ENCODE results near the gene LTC4S. TPM values are rescaled to one million over a fixed set of nuclear protein-coding genes. Genes with fewer than 3 reads are reported as not detected.

Gene LTC4S
- total and polyA plus RNA-seq, 9 of the 15 experiments (the other 6 are each of a cell fraction or from before 2014, with no cell fraction given): 0.17 to 0.77 (median 0.75) TPM; not detected in 6

- TF ChIP-seq RFX1 (IDR thresholded peaks at IDR 0.05) (no peak), KLF1 (tag; IDR thresholded peaks at IDR 0.05) (no peak), U2AF1 (optimal IDR thresholded peaks at IDR 0.05; ENCODE audit: low read depth, low read length) (no peak), FOSL1 (tag; conservative IDR thresholded peaks at IDR 0.05) (peak; percentile 57), SLC30A9 (CRISPR knock-in tag; IDR thresholded peaks at IDR 0.05) (no peak), ADNP (tag; IDR thresholded peaks at IDR 0.05) (no peak), CBX8 (IDR thresholded peaks at IDR 0.05; ENCODE audit: borderline replicate concordance, extremely low read depth, low read depth, low read length, poor library complexity, severe bottlenecking) (no peak), CHAMP1 (IDR thresholded peaks at IDR 0.05) (no peak), ZBTB26 (CRISPR knock-in tag; IDR thresholded peaks at IDR 0.05) (no peak), COPS2 (conservative IDR thresholded peaks at IDR 0.05) (no peak), SMC3 (conservative IDR thresholded peaks at IDR 0.05; ENCODE audit: insufficient read depth, low read depth, low read length) (peak; percentile 50), ZNF24 (IDR thresholded peaks at IDR 0.05) (no peak), DEAF1 (CRISPR knock-in tag; IDR thresholded peaks at IDR 0.05) (0 out of 2 replicates have a peak, but pooled peaks have one; percentile 55), ZNF707 (CRISPR knock-in tag; conservative IDR thresholded peaks at IDR 0.05) (no peak), CTBP1 (IDR thresholded peaks at IDR 0.05; ENCODE audit: borderline replicate concordance) (no peak), SPI1 (IDR thresholded peaks at IDR 0.05; ENCODE audit: borderline replicate concordance, low read depth, low read length) (no peak), MLLT1 (IDR thresholded peaks at IDR 0.05) (peak in 1 of 2 experiments; percentile 63; a peak in 1 of 4 replicates), ZNF133 (CRISPR knock-in tag; IDR thresholded peaks at IDR 0.05) (no peak), MAFG (tag; conservative IDR thresholded peaks at IDR 0.05) (0 out of 2 replicates have a peak, but pooled peaks have one; percentile 3), SNRNP70 (optimal IDR thresholded peaks at IDR 0.05; ENCODE audit: low read depth, low read length) (no peak), ID3 (CRISPR knock-in tag; IDR thresholded peaks at IDR 0.05) (no peak), ID3 (tag; IDR thresholded peaks at IDR 0.05) (no peak)
These were observed 30.4 kb upstream of the LTC4S start (continued) for GRCh38 chr5:179763215-179763945.

Data from K562 (cell line).